ENCODE results near the gene DDX47. TPM values are rescaled to one million over a fixed set of nuclear protein-coding genes. Genes with fewer than 3 reads are reported as not detected.

DDX47 gene
- total and polyA plus RNA-seq, 10 of the 15 experiments (the other 5 are each of a cell fraction or from before 2014, with no cell fraction given): 84.8 to 266 (median 120) TPM

- no peaks in the 10 kb centered on the region for H4K20me1 ChIP-seq (ENCODE audit: control insufficient read depth, insufficient read depth)
- no peaks in the 10 kb centered on the region for H3K9me3 ChIP-seq (replicated peaks; ENCODE audit: control insufficient read depth, insufficient read depth, low read length)
- 86% methylated on average over 3 of the region's 3 CpGs for WGBS (ENCODE audit: insufficient coverage, insufficient replicate concordance, low lambda C conversion rate, missing lambda C conversion rate)
- SMC1A ChIA-PET (ENCODE audit: uncharacterized antibody, unreplicated experiment): interaction anchor here (0.7 to 3.2 kb wide), 2 partner anchors 16 to 19 kb away, joined by 4 to 7 read pairs; no protein-coding TSS in a partner anchor
- DNase-seq (ENCODE audit: low read depth, low spot score): no peak
- no TSS peak for BruUV-seq (replicated peaks)
- POLR2A ChIA-PET: interaction anchor here (0.9 kb wide), 1 partner anchor 423 kb away, joined by 3 read pairs; no protein-coding TSS in a partner anchor
- CTCF ChIA-PET: interaction anchor here (0.6 to 3.2 kb wide), 3 partner anchors 9 to 58 kb away, joined by 3 to 15 read pairs (median 3); partner anchors contain the start of gene DDX47
- H3K4me1 ChIP-seq (ENCODE audit: control insufficient read depth, insufficient read depth, low read length): peaks cover under 1% of the 10 kb centered on the region; the same call in 1 of the 2 replicates
- no peak for ATAC-seq
- no peaks in the 10 kb centered on the region for H3K27me3 ChIP-seq (replicated peaks in 1 of 2; ENCODE audit: control insufficient read depth in 2 of 2, insufficient read depth in 2 of 2, low read length in 1 of 2)
- intact Hi-C loops (cut with micrococcal nuclease; ENCODE audit: unreplicated experiment): no loop called here
- H3K4me3 ChIP-seq: no peak overlapping the region
- no peak overlapping the region for H3K27ac ChIP-seq (ENCODE audit: control insufficient read depth, insufficient read depth)
- no peak for FAIRE-seq
- in situ Hi-C loops (cut with MboI): no loop called here
- no peak overlapping the region for H3K4me2 ChIP-seq (ENCODE audit: control insufficient read depth, insufficient read depth)
- H2AFZ ChIP-seq (ENCODE audit: control insufficient read depth, low read depth, low read length): no peak overlapping the region
- TF ChIP-seq TBL1XR1 (IDR thresholded peaks at IDR 0.05; ENCODE audit: low read depth, low read length): no peak
- no peak for TF ChIP-seq CEBPB (IDR thresholded peaks at IDR 0.05; ENCODE audit: borderline replicate concordance in 1 of 2, low read depth in 2 of 2, low read length in 2 of 2)
- no peak for TF ChIP-seq USF2 (IDR thresholded peaks at IDR 0.05; ENCODE audit: borderline replicate concordance, low read depth, low read length)
- no peak for TF ChIP-seq SUPT20H (IDR thresholded peaks at IDR 0.05; ENCODE audit: borderline replicate concordance, control insufficient read depth, low read depth, low read length)
- TF ChIP-seq IRF3 (IDR thresholded peaks at IDR 0.05): no peak
- no peak for TF ChIP-seq BMI1 (IDR thresholded peaks at IDR 0.05; ENCODE audit: borderline replicate concordance)
- TF ChIP-seq RAD51 (IDR thresholded peaks at IDR 0.05): no peak
- no peak for TF ChIP-seq NR2C1 (IDR thresholded peaks at IDR 0.05)
- TF ChIP-seq IRF5 (IDR thresholded peaks at IDR 0.05; ENCODE audit: borderline replicate concordance): no peak
- no peak for TF ChIP-seq TCF12 (IDR thresholded peaks at IDR 0.05; ENCODE audit: low read depth, low read length)
- no peak for TF ChIP-seq EED (IDR thresholded peaks at IDR 0.05; ENCODE audit: low read depth)
- no peak for TF ChIP-seq SRF (IDR thresholded peaks at IDR 0.05; ENCODE audit: low read depth in 2 of 2, low read length in 2 of 2)
- TF ChIP-seq EZH2 (IDR thresholded peaks at IDR 0.05; ENCODE audit: borderline replicate concordance, control insufficient read depth, low read depth, low read length): no peak
- no peak for TF ChIP-seq GABPA (IDR thresholded peaks at IDR 0.05; ENCODE audit: low read depth)
- no peak for TF ChIP-seq KDM1A (IDR thresholded peaks at IDR 0.05; ENCODE audit: borderline replicate concordance)
- no peak for TF ChIP-seq CBX3 (IDR thresholded peaks at IDR 0.05; ENCODE audit: borderline replicate concordance, low read depth)
- TF ChIP-seq BRCA1 (IDR thresholded peaks at IDR 0.05; ENCODE audit: low read depth, low read length): no peak
- no peak for TF ChIP-seq SPI1 (IDR thresholded peaks at IDR 0.05; ENCODE audit: borderline replicate concordance, insufficient read depth, low read depth, low read length)
- no peak overlapping the region for H3K9ac ChIP-seq (ENCODE audit: control insufficient read depth, insufficient read depth, low read length)
- RAD21 ChIA-PET (ENCODE audit: unreplicated experiment): interaction anchor here (0.7 to 1.2 kb wide), 2 partner anchors 11 to 187 kb away, joined by 3 read pairs; no protein-coding TSS in a partner anchor
- no peaks in the 10 kb centered on the region for H3K36me3 ChIP-seq (ENCODE audit: control insufficient read depth in 2 of 2, insufficient read depth in 2 of 2, low read length in 1 of 2)
- no peaks in the 10 kb centered on the region for H3K79me2 ChIP-seq (ENCODE audit: control insufficient read depth, insufficient read depth, low read length)
Measured at GRCh38 chr12:12797794-12798152, 15.4 kb upstream of the DDX47 start.

Measured in GM12878 (cell line).